Spleen (tissue), 7 donors: ENCODE measurements around the gene FBXO17.
"Not testable (repeated sequence)": the region's sequence is repeated elsewhere in the genome, so short reads cannot be mapped to it uniquely, and the experiment has no call there.

Experiments
- POLR2A ChIP-seq, 3 donors: fragments of 450-650 bp; IDR thresholded peaks; one replicate each; pipeline ENCODE4 v1.5.1; 2017; ENCODE audit warnings: antibody characterized with exemption in 3 of 3, mild to moderate bottlenecking in 1 of 3
- POLR2AphosphoS5 ChIP-seq, 3 donors: sonication (generic); formaldehyde crosslinking; IDR thresholded peaks; one replicate each; pipeline ENCODE4 v1.5.1; 2017; ENCODE audit warnings: antibody characterized with exemption in 3 of 3
- TF ChIP-seq, protein P1 (sequence below), 11 experiments: fragments of 200-600 bp in 7 of 11; fragments of 450-650 bp in 4 of 11; sonication (generic) in 4 of 11; IDR thresholded peaks in 8 of 11; conservative IDR thresholded peaks in 3 of 11; 1 replicate in 7 of 11; 2 replicates in 4 of 11; pipeline versions ENCODE4 v1.4.0 to v1.8.0; 2016 to 2021; ENCODE audit warnings: antibody characterized with exemption in 11 of 11, inconsistent platforms in 4 of 11, mild to moderate bottlenecking in 1 of 11
- donor health status: DM: no; HTN: no; CAD: no; lungs with moderate emphysema.
- donor health status: DM: no; HTN: no; CAD: no.
- donor health status: DM: no; HTN: no; CAD: no.

DNA sequence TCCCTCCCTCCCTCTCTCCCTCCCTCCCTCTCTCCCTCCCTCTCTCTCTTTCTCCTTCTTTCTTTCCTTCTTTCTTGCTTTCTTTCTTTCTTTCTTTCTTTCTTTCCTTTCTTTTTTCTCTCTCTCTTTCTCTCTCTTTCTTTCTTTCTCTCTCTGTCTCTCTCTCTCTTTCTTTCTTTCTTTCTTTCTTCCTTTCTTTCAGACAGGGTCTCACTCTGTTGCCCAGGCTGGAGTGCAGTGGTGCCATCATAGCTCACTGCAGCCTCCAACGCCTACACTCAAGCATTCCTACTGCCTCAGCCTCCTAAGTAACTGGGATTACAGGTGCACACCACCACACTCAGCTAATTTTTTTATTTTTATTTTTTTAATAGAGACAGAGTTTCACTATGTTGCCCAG, 14.1 kb upstream of the FBXO17 start:
- TF ChIP-seq POLR2AphosphoS5, POLR2A (IDR thresholded peaks at IDR 0.05): not testable (repeated sequence)
- TF ChIP-seq, protein P1, sequence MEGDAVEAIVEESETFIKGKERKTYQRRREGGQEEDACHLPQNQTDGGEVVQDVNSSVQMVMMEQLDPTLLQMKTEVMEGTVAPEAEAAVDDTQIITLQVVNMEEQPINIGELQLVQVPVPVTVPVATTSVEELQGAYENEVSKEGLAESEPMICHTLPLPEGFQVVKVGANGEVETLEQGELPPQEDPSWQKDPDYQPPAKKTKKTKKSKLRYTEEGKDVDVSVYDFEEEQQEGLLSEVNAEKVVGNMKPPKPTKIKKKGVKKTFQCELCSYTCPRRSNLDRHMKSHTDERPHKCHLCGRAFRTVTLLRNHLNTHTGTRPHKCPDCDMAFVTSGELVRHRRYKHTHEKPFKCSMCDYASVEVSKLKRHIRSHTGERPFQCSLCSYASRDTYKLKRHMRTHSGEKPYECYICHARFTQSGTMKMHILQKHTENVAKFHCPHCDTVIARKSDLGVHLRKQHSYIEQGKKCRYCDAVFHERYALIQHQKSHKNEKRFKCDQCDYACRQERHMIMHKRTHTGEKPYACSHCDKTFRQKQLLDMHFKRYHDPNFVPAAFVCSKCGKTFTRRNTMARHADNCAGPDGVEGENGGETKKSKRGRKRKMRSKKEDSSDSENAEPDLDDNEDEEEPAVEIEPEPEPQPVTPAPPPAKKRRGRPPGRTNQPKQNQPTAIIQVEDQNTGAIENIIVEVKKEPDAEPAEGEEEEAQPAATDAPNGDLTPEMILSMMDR (IDR thresholded peaks at IDR 0.05 in 8 of 11, conservative IDR thresholded peaks at IDR 0.05 in 3 of 11), result not testable (repeated sequence)
